ENCODE data around the gene SIRPG. TPM values are rescaled to one million over a fixed set of nuclear protein-coding genes. Genes with fewer than 3 reads are reported as not detected.
A peak's percentile ranks its signal among the peaks of the same experiment; 100 is the strongest.

Gene SIRPG
- total and polyA plus RNA-seq, 4 donors: 0.32 to 0.71 (median 0.42) TPM; not detected in 1

DNA sequence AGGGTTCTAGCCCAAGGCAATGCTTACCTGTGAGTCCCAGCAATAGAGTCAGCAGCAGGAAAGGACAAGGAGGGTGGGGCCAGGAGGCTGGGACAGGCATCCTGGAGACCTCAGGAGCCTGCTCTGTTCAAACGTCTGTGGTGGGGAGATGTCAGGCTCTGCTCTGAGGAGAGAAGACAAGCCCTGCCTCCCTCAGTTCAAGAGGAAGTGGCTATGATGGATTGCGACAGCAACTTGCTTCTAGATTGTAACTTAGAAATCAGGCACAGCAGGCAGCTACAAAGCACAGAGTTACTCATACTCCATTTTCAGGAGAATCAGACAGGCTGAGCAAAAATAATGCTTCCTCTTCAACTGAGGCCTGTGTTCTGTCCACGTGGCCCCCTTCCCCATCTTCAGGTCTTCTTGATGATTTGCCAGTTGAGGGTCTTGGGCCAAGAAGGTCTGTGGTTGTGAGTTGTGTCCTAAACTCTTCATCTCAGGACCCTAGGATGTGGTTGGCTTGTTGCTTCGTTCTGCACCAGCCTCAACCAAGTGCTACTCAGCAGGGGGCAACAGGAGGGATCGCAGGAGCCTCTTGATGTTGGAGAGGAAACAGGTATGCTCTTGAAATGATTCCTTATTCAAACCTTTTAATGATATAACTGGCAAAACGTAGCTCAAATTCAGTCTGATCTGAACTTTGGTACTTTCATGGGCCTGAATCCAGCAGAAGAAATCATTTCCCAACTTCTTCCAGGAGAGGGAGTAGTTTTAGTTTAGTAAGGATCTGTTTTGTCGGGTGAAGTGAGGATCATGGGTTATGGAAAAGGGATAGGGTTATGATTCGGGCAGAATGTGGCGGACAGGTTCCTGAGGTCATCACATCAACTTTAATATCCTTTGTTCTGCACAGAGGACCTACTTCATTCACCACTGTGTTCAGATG lies 68.8 kb downstream of the SIRPG start:
- Histone ChIP-seq H3K9me3 (ENCODE audit: control insufficient read depth in 4 of 4, low read length in 3 of 4) (no peaks in the 10 kb centered on the region), H3K27me3 (ENCODE audit: control insufficient read depth in 4 of 4, insufficient read depth in 4 of 4, low read length in 3 of 4) (no peaks in the 10 kb centered on the region), H3K9ac (ENCODE audit: low read depth in 1 of 2, low read length in 2 of 2) (no peak overlapping the region), H3K4me3 (ENCODE audit: low read depth in 1 of 3, low read length in 3 of 3) (no peak overlapping the region), H3K27ac (ENCODE audit: low read depth in 1 of 2, low read length in 2 of 2) (peak overlapping the region; percentile 5 to 67), H3K36me3 (ENCODE audit: control insufficient read depth in 4 of 4, insufficient read depth in 3 of 4, low read depth in 1 of 4, low read length in 3 of 4) (no peaks in the 10 kb centered on the region), H3K4me1 (ENCODE audit: control insufficient read depth in 4 of 4, insufficient read depth in 4 of 4, low read length in 3 of 4) (no peaks in the 10 kb centered on the region)
- DNase-seq (ENCODE audit: low spot score): no peak
- TF ChIP-seq, protein P1, sequence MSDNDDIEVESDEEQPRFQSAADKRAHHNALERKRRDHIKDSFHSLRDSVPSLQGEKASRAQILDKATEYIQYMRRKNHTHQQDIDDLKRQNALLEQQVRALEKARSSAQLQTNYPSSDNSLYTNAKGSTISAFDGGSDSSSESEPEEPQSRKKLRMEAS (IDR thresholded peaks at IDR 0.05): no peak
- TF ChIP-seq JUND (IDR thresholded peaks at IDR 0.05) (no peak), YY1 (IDR thresholded peaks at IDR 0.05) (no peak), NR2F2 (IDR thresholded peaks at IDR 0.05) (no peak), ATF3 (IDR thresholded peaks at IDR 0.05) (no peak), HNF4G (IDR thresholded peaks at IDR 0.05) (no peak), SP1 (IDR thresholded peaks at IDR 0.05) (no peak), GABPA (IDR thresholded peaks at IDR 0.05 in 1 of 2, conservative IDR thresholded peaks at IDR 0.05 in 1 of 2) (no peak), FOXA1 (IDR thresholded peaks at IDR 0.05) (no peak), FOXA2 (IDR thresholded peaks at IDR 0.05) (no peak), TAF1 (conservative IDR thresholded peaks at IDR 0.05) (no peak), RAD21 (IDR thresholded peaks at IDR 0.05) (no peak), ZBTB33 (IDR thresholded peaks at IDR 0.05) (no peak)
- TF ChIP-seq, protein P2, sequence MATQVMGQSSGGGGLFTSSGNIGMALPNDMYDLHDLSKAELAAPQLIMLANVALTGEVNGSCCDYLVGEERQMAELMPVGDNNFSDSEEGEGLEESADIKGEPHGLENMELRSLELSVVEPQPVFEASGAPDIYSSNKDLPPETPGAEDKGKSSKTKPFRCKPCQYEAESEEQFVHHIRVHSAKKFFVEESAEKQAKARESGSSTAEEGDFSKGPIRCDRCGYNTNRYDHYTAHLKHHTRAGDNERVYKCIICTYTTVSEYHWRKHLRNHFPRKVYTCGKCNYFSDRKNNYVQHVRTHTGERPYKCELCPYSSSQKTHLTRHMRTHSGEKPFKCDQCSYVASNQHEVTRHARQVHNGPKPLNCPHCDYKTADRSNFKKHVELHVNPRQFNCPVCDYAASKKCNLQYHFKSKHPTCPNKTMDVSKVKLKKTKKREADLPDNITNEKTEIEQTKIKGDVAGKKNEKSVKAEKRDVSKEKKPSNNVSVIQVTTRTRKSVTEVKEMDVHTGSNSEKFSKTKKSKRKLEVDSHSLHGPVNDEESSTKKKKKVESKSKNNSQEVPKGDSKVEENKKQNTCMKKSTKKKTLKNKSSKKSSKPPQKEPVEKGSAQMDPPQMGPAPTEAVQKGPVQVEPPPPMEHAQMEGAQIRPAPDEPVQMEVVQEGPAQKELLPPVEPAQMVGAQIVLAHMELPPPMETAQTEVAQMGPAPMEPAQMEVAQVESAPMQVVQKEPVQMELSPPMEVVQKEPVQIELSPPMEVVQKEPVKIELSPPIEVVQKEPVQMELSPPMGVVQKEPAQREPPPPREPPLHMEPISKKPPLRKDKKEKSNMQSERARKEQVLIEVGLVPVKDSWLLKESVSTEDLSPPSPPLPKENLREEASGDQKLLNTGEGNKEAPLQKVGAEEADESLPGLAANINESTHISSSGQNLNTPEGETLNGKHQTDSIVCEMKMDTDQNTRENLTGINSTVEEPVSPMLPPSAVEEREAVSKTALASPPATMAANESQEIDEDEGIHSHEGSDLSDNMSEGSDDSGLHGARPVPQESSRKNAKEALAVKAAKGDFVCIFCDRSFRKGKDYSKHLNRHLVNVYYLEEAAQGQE (IDR thresholded peaks at IDR 0.05): no peak
- WGBS: 17% methylated on average over 1 of the region's 9 CpGs

GRCh38 chr20:1587781-1588532 lies 69.6 kb downstream of the SIRPG start:
- Histone ChIP-seq H3K27me3 (ENCODE audit: control insufficient read depth in 4 of 4, insufficient read depth in 4 of 4, low read length in 3 of 4) (no peaks in the 10 kb centered on the region), H3K36me3 (ENCODE audit: control insufficient read depth in 4 of 4, insufficient read depth in 3 of 4, low read depth in 1 of 4, low read length in 3 of 4) (no peaks in the 10 kb centered on the region), H3K4me3 (ENCODE audit: low read depth in 1 of 3, low read length in 3 of 3) (no peak overlapping the region), H3K9me3 (ENCODE audit: control insufficient read depth in 4 of 4, low read length in 3 of 4) (no peaks in the 10 kb centered on the region), H3K9ac (ENCODE audit: low read depth in 1 of 2, low read length in 2 of 2) (no peak overlapping the region), H3K4me1 (ENCODE audit: control insufficient read depth in 4 of 4, insufficient read depth in 4 of 4, low read length in 3 of 4) (no peaks in the 10 kb centered on the region), H3K27ac (ENCODE audit: low read depth in 1 of 2, low read length in 2 of 2) (peak overlapping the region; percentile 5 to 67)
- no peak for DNase-seq (ENCODE audit: low spot score)
- WGBS: 100% methylated on average over 1 of the region's 3 CpGs
- TF ChIP-seq, protein P3, sequence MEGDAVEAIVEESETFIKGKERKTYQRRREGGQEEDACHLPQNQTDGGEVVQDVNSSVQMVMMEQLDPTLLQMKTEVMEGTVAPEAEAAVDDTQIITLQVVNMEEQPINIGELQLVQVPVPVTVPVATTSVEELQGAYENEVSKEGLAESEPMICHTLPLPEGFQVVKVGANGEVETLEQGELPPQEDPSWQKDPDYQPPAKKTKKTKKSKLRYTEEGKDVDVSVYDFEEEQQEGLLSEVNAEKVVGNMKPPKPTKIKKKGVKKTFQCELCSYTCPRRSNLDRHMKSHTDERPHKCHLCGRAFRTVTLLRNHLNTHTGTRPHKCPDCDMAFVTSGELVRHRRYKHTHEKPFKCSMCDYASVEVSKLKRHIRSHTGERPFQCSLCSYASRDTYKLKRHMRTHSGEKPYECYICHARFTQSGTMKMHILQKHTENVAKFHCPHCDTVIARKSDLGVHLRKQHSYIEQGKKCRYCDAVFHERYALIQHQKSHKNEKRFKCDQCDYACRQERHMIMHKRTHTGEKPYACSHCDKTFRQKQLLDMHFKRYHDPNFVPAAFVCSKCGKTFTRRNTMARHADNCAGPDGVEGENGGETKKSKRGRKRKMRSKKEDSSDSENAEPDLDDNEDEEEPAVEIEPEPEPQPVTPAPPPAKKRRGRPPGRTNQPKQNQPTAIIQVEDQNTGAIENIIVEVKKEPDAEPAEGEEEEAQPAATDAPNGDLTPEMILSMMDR (IDR thresholded peaks at IDR 0.05; ENCODE audit: low read depth, low read length, missing input control): no peak
- TF ChIP-seq, protein P1 (IDR thresholded peaks at IDR 0.05): no peak
- TF ChIP-seq FOXA2 (IDR thresholded peaks at IDR 0.05): no peak
- no peak for TF ChIP-seq EGR1 (IDR thresholded peaks at IDR 0.05; ENCODE audit: low read depth in 2 of 2)
- TF ChIP-seq NR2F2 (IDR thresholded peaks at IDR 0.05): no peak
- no peak for TF ChIP-seq GABPA (IDR thresholded peaks at IDR 0.05 in 1 of 2, conservative IDR thresholded peaks at IDR 0.05 in 1 of 2)
- no peak for TF ChIP-seq RXRA (IDR thresholded peaks at IDR 0.05)
- no peak for TF ChIP-seq TAF1 (conservative IDR thresholded peaks at IDR 0.05)
- TF ChIP-seq FOXA1 (IDR thresholded peaks at IDR 0.05): no peak
- TF ChIP-seq ZBTB33 (IDR thresholded peaks at IDR 0.05): no peak
- no peak for TF ChIP-seq HNF4A (conservative IDR thresholded peaks at IDR 0.05)

All from liver (tissue), 9 donors.